ENCODE data around the gene RNU7-1.

The RNU7-1 gene

GRCh38 chr12:6938353-6939190 is 5.0 kb upstream of the RNU7-1 start:
- H3K27ac ChIP-seq (ENCODE audit: low read depth, low read length) = no peak overlapping the region
- no peak overlapping the region for H3K4me3 ChIP-seq (ENCODE audit: low read depth in 1 of 2, low read length in 2 of 2)
- peaks cover 10 to 31% of the 10 kb centered on the region in 2 donors for H3K4me1 ChIP-seq (ENCODE audit: control insufficient read depth in 1 of 2, insufficient read depth in 2 of 2, low read length in 2 of 2)
- H3K9me3 ChIP-seq (ENCODE audit: control insufficient read depth in 1 of 2, low read length in 2 of 2) = no peaks in the 10 kb centered on the region
- peaks cover 17 to 52% of the 10 kb centered on the region in 2 donors for H3K36me3 ChIP-seq (ENCODE audit: control insufficient read depth in 1 of 2, insufficient read depth in 2 of 2, low read length in 2 of 2)
- H3K9ac ChIP-seq (ENCODE audit: low read depth in 1 of 2, low read length in 2 of 2) = peak overlapping the region in 1 of 2 donors; percentile 82
- H3K27me3 ChIP-seq (ENCODE audit: control insufficient read depth in 1 of 2, insufficient read depth in 2 of 2, low read length in 2 of 2) = no peaks in the 10 kb centered on the region

DNA sequence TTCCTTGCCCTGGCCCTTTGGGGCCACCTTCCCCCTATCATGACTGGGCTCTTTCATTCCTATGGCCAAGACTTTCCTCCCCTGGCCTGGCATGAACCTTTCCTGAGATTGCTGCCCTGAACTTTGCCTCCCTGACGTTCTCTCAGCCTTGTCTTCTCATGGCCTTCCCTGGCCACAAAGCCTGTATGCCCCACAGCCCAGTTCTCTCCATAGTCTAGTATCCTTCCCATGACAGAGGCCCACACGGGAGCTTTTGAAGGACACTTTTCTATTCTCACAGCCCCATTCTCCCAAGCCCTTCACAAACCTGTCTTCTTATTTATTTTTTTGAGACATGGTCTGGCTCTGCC is 4.5 kb upstream of the RNU7-1 start:
- H3K4me1 ChIP-seq (ENCODE audit: control insufficient read depth in 1 of 2, insufficient read depth in 2 of 2, low read length in 2 of 2) = peaks cover 10 to 32% of the 10 kb centered on the region in 2 donors
- no peak overlapping the region for H3K9ac ChIP-seq (ENCODE audit: low read depth in 1 of 2, low read length in 2 of 2)
- no peak overlapping the region for H3K27ac ChIP-seq (ENCODE audit: low read depth, low read length)

DNA sequence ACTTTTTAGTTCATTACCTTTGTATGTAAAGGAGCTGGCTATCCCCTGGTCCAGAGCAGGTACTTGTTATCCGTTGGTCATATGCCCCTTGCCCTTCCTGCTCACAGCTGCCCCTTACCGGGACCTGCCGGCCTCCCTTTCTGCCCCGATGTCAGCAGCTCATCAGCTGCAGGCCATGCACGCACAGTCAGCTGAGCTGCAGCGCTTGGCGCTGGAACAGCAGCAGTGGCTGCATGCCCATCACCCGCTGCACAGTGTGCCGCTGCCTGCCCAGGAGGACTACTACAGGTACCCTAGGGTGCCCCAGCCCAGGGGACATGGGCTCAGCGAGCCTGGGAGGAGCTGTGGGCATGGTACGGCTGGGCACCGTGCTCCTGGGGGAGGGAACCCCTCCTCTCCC is 2.3 kb upstream of the RNU7-1 start:
- Histone ChIP-seq H3K27ac (ENCODE audit: low read depth, low read length) (no peak overlapping the region), H3K27me3 (ENCODE audit: control insufficient read depth in 1 of 2, insufficient read depth in 2 of 2, low read length in 2 of 2) (no peaks in the 10 kb centered on the region), H3K4me3 (ENCODE audit: low read depth in 1 of 2, low read length in 2 of 2) (no peak overlapping the region), H3K4me1 (ENCODE audit: control insufficient read depth in 1 of 2, insufficient read depth in 2 of 2, low read length in 2 of 2) (peaks cover 25 to 53% of the 10 kb centered on the region in 2 donors), H3K9me3 (ENCODE audit: control insufficient read depth in 1 of 2, low read length in 2 of 2) (no peaks in the 10 kb centered on the region), H3K9ac (ENCODE audit: low read depth in 1 of 2, low read length in 2 of 2) (peak overlapping the region in 1 of 2 donors; percentile 28), H3K36me3 (ENCODE audit: control insufficient read depth in 1 of 2, insufficient read depth in 2 of 2, low read length in 2 of 2) (peaks cover 9 to 25% of the 10 kb centered on the region in 2 donors)

More for the DNA sequence above, 4.5 kb upstream of the RNU7-1 start:
- Histone ChIP-seq H3K27me3 (ENCODE audit: control insufficient read depth in 1 of 2, insufficient read depth in 2 of 2, low read length in 2 of 2) (no peaks in the 10 kb centered on the region), H3K36me3 (ENCODE audit: control insufficient read depth in 1 of 2, insufficient read depth in 2 of 2, low read length in 2 of 2) (peaks cover 17 to 46% of the 10 kb centered on the region in 2 donors), H3K9me3 (ENCODE audit: control insufficient read depth in 1 of 2, low read length in 2 of 2) (no peaks in the 10 kb centered on the region), H3K4me3 (ENCODE audit: low read depth in 1 of 2, low read length in 2 of 2) (no peak overlapping the region)

DNA sequence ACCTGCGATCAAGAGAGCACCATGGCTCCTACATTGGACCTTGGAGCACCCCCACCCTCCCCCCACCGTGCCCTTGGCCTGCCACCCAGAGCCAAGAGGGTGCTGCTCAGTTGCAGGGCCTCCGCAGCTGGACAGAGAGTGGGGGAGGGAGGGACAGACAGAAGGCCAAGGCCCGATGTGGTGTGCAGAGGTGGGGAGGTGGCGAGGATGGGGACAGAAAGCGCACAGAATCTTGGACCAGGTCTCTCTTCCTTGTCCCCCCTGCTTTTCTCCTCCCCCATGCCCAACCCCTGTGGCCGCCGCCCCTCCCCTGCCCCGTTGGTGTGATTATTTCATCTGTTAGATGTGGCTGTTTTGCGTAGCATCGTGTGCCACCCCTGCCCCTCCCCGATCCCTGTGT is 1.8 kb upstream of the RNU7-1 start:
- H3K9me3 ChIP-seq (ENCODE audit: control insufficient read depth in 1 of 2, low read length in 2 of 2) = no peaks in the 10 kb centered on the region
- peaks cover 27 to 55% of the 10 kb centered on the region in 2 donors for H3K4me1 ChIP-seq (ENCODE audit: control insufficient read depth in 1 of 2, insufficient read depth in 2 of 2, low read length in 2 of 2)
- H3K9ac ChIP-seq (ENCODE audit: low read depth in 1 of 2, low read length in 2 of 2) = no peak overlapping the region
- H3K27ac ChIP-seq (ENCODE audit: low read depth, low read length) = no peak overlapping the region
- no peaks in the 10 kb centered on the region for H3K27me3 ChIP-seq (ENCODE audit: control insufficient read depth in 1 of 2, insufficient read depth in 2 of 2, low read length in 2 of 2)
- no peak overlapping the region for H3K4me3 ChIP-seq (ENCODE audit: low read depth in 1 of 2, low read length in 2 of 2)
- H3K36me3 ChIP-seq (ENCODE audit: control insufficient read depth in 1 of 2, insufficient read depth in 2 of 2, low read length in 2 of 2) = peaks cover 9 to 20% of the 10 kb centered on the region in 2 donors

DNA sequence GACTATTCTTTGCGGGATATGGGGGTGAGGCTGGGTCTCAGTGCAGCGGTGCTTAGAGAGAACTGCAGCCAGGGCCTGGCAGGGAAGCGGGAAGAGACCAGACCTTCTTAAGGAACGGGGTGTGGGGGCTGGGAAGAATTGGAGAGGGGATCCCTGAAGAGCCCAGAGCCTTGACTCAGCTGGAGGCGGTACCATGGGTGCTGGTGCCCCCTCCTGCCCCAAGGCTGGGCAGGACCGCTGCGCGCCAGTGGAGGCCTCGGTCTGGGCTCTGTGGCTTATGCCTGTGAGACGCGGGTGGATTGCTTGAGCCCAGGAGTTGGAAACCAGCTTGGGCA is 1.3 kb upstream of the RNU7-1 start:
- H3K4me1 ChIP-seq (ENCODE audit: control insufficient read depth in 1 of 2, insufficient read depth in 2 of 2, low read length in 2 of 2) = peaks cover 28 to 55% of the 10 kb centered on the region in 2 donors

DNA sequence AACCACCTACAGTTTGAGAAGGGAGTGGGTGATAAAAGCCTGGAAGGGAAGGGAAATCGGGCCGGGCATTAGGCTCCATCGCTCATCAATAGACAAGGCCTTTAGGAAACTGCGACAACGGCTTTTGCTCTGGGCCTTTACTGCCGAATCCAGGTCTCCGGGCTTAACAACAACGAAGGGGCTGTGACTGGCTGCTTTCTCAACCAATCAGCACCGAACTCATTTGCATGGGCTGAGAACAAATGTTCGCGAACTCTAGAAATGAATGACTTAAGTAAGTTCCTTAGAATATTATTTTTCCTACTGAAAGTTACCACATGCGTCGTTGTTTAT is 261 bp upstream of the RNU7-1 start:
- peak overlapping the region in 1 of 2 donors; percentile 95 for H3K4me3 ChIP-seq (ENCODE audit: low read depth in 1 of 2, low read length in 2 of 2)
- peaks cover 26 to 49% of the 10 kb centered on the region in 2 donors for H3K4me1 ChIP-seq (ENCODE audit: control insufficient read depth in 1 of 2, insufficient read depth in 2 of 2, low read length in 2 of 2)
- no peaks in the 10 kb centered on the region for H3K9me3 ChIP-seq (ENCODE audit: control insufficient read depth in 1 of 2, low read length in 2 of 2)
- no peaks in the 10 kb centered on the region for H3K27me3 ChIP-seq (ENCODE audit: control insufficient read depth in 1 of 2, insufficient read depth in 2 of 2, low read length in 2 of 2)
- H3K27ac ChIP-seq (ENCODE audit: low read depth, low read length) = peak overlapping the region; percentile 95
- peaks cover 9 to 20% of the 10 kb centered on the region in 2 donors for H3K36me3 ChIP-seq (ENCODE audit: control insufficient read depth in 1 of 2, insufficient read depth in 2 of 2, low read length in 2 of 2)
- peak overlapping the region; percentile 82 to 99 for H3K9ac ChIP-seq (ENCODE audit: low read depth in 1 of 2, low read length in 2 of 2)

More for the DNA sequence above, 1.3 kb upstream of the RNU7-1 start:
- no peak overlapping the region for H3K4me3 ChIP-seq (ENCODE audit: low read depth in 1 of 2, low read length in 2 of 2)
- H3K9me3 ChIP-seq (ENCODE audit: control insufficient read depth in 1 of 2, low read length in 2 of 2) = no peaks in the 10 kb centered on the region
- peak overlapping the region; percentile 95 for H3K27ac ChIP-seq (ENCODE audit: low read depth, low read length)
- no peak overlapping the region for H3K9ac ChIP-seq (ENCODE audit: low read depth in 1 of 2, low read length in 2 of 2)
- H3K36me3 ChIP-seq (ENCODE audit: control insufficient read depth in 1 of 2, insufficient read depth in 2 of 2, low read length in 2 of 2) = peaks cover 9 to 20% of the 10 kb centered on the region in 2 donors
- no peaks in the 10 kb centered on the region for H3K27me3 ChIP-seq (ENCODE audit: control insufficient read depth in 1 of 2, insufficient read depth in 2 of 2, low read length in 2 of 2)

GRCh38 chr12:6944381-6945186 is 968 bp downstream of the RNU7-1 start:
- H3K9me3 ChIP-seq (ENCODE audit: control insufficient read depth in 1 of 2, low read length in 2 of 2) = no peaks in the 10 kb centered on the region
- peak overlapping the region; percentile 88 to 95 for H3K4me3 ChIP-seq (ENCODE audit: low read depth in 1 of 2, low read length in 2 of 2)
- H3K27me3 ChIP-seq (ENCODE audit: control insufficient read depth in 1 of 2, insufficient read depth in 2 of 2, low read length in 2 of 2) = no peaks in the 10 kb centered on the region
- H3K4me1 ChIP-seq (ENCODE audit: control insufficient read depth in 1 of 2, insufficient read depth in 2 of 2, low read length in 2 of 2) = peaks cover 31 to 47% of the 10 kb centered on the region in 2 donors
- peaks cover 9 to 14% of the 10 kb centered on the region in 2 donors for H3K36me3 ChIP-seq (ENCODE audit: control insufficient read depth in 1 of 2, insufficient read depth in 2 of 2, low read length in 2 of 2)
- peak overlapping the region; percentile 82 to 99 for H3K9ac ChIP-seq (ENCODE audit: low read depth in 1 of 2, low read length in 2 of 2)
- peak overlapping the region; percentile 95 for H3K27ac ChIP-seq (ENCODE audit: low read depth, low read length)

GRCh38 chr12:6945613-6946012 is 2.0 kb downstream of the RNU7-1 start:
- H3K9ac ChIP-seq (ENCODE audit: low read depth in 1 of 2, low read length in 2 of 2) = peak overlapping the region; percentile 65 to 67

DNA sequence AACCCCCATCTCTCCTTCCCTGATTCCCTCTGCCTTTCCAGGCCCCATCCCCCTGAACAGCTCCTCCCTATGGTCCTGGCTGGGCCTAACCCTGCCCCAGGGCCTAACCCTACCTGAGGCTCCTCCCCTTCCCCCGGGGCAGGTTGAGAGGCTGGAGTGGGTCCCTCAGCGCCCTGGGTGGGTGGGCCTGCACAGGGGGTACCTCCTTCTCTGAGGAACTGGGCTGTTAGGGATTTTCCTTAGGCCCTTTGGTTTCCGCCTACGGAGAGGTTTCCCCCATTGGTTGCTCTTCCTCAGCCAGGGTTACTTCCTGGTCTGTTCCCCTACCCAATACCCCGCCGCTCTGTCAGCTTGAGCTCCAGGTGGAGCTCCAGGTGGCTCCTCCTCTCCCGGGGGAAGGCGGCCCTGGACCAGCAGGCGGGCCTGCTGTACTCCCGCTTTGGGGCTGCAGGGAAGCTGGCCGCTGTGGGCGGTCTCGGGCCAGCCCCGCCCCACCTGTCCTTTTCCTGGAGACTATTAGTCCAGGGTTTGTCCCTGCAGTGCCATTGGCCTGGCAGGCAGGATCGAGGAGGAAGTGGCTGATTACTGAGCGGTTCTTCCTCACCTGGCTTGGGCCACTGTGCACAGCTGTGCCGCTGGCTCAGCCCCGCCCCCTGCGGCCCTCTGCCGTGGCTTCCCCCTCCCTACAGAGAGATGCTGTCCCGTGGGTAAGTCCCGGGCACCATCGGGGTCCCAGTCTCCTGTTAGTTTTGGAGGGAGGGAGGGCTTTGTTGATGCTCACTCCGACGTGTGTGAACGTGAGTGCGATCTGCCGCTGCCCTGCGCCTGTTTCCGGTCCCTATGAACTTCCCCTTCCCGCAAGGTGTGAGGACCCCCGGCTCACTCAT is 2.7 kb downstream of the RNU7-1 start:
- Histone ChIP-seq H3K27ac (ENCODE audit: low read depth, low read length) (peak overlapping the region; percentile 91), H3K4me3 (ENCODE audit: low read depth in 1 of 2, low read length in 2 of 2) (peak overlapping the region; percentile 81 to 82), H3K27me3 (ENCODE audit: control insufficient read depth in 1 of 2, insufficient read depth in 2 of 2, low read length in 2 of 2) (no peaks in the 10 kb centered on the region), H3K9me3 (ENCODE audit: control insufficient read depth in 1 of 2, low read length in 2 of 2) (no peaks in the 10 kb centered on the region), H3K9ac (ENCODE audit: low read depth in 1 of 2, low read length in 2 of 2) (peak overlapping the region; percentile 65 to 67), H3K36me3 (ENCODE audit: control insufficient read depth in 1 of 2, insufficient read depth in 2 of 2, low read length in 2 of 2) (peaks cover 4 to 5% of the 10 kb centered on the region in 2 donors), H3K4me1 (ENCODE audit: control insufficient read depth in 1 of 2, insufficient read depth in 2 of 2, low read length in 2 of 2) (peaks cover 39 to 61% of the 10 kb centered on the region in 2 donors)

More at GRCh38 chr12:6945613-6946012, 2.0 kb downstream of the RNU7-1 start:
- Histone ChIP-seq H3K27me3 (ENCODE audit: control insufficient read depth in 1 of 2, insufficient read depth in 2 of 2, low read length in 2 of 2) (no peaks in the 10 kb centered on the region), H3K9me3 (ENCODE audit: control insufficient read depth in 1 of 2, low read length in 2 of 2) (no peaks in the 10 kb centered on the region), H3K4me1 (ENCODE audit: control insufficient read depth in 1 of 2, insufficient read depth in 2 of 2, low read length in 2 of 2) (peaks cover 37 to 56% of the 10 kb centered on the region in 2 donors), H3K27ac (ENCODE audit: low read depth, low read length) (peak overlapping the region; percentile 91), H3K36me3 (ENCODE audit: control insufficient read depth in 1 of 2, insufficient read depth in 2 of 2, low read length in 2 of 2) (peaks cover 9 to 11% of the 10 kb centered on the region in 2 donors), H3K4me3 (ENCODE audit: low read depth in 1 of 2, low read length in 2 of 2) (peak overlapping the region; percentile 81 to 82)
